ENCODE measurements around the gene DKKL1.
"Not testable (repeated sequence)": the region's sequence is repeated elsewhere in the genome, so short reads cannot be mapped to it uniquely, and the experiment has no call there.

DKKL1 gene

DNA sequence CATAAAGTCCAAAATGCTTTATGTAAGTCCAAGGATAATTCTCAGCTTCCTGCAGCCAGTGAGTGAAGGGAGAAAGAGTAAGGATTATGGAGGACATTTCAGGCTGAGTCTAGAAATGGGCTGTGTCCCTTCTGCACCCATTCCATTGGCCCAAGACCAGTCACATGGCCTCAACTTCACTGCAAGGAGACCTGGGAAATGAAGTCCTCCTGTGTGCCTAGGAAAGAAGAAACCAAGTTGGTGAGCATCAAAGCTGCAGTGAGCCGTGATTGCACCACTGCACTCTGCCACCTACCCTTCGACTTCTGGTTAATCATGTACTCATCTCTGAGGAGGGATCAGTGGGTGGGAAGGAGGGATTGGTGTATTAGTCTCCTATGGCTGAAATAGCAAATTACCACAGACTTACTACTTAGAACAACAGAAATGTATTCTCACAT lies 32.0 kb upstream of the DKKL1 start:
- Histone ChIP-seq H3K4me3 (ENCODE audit: low read depth, low read length) (no peak overlapping the region), H3K79me2 (ENCODE audit: control insufficient read depth, insufficient read depth, low read length, unreplicated experiment) (no peaks in the 10 kb centered on the region), H3K4me1 (ENCODE audit: control insufficient read depth, insufficient read depth, low read length, unreplicated experiment) (no peaks in the 10 kb centered on the region), H3K27me3 (ENCODE audit: insufficient read depth, low read length) (no peaks in the 10 kb centered on the region), H2AFZ (ENCODE audit: low read length, unreplicated experiment) (no peak overlapping the region), H3K27ac (ENCODE audit: low read depth, low read length) (no peak overlapping the region), H3K36me3 (ENCODE audit: insufficient read depth, low read length) (no peaks in the 10 kb centered on the region)

GRCh38 chr19:49332691-49333417 lies 30.8 kb upstream of the DKKL1 start:
- H3K4me3 ChIP-seq (ENCODE audit: low read depth, low read length); H3K4me1 ChIP-seq (ENCODE audit: control insufficient read depth, insufficient read depth, low read length, unreplicated experiment); H3K27ac ChIP-seq (ENCODE audit: low read depth, low read length); H3K79me2 ChIP-seq (ENCODE audit: control insufficient read depth, insufficient read depth, low read length, unreplicated experiment); H3K27me3 ChIP-seq (ENCODE audit: insufficient read depth, low read length); H2AFZ ChIP-seq (ENCODE audit: low read length, unreplicated experiment); H3K36me3 ChIP-seq (ENCODE audit: insufficient read depth, low read length): not testable (repeated sequence)

GRCh38 chr19:49333418-49333805 lies 30.3 kb upstream of the DKKL1 start:
- Histone ChIP-seq H3K27me3 (ENCODE audit: insufficient read depth, low read length) (no peaks in the 10 kb centered on the region), H3K4me3 (ENCODE audit: low read depth, low read length) (no peak overlapping the region), H3K79me2 (ENCODE audit: control insufficient read depth, insufficient read depth, low read length, unreplicated experiment) (no peaks in the 10 kb centered on the region), H3K27ac (ENCODE audit: low read depth, low read length) (no peak overlapping the region), H2AFZ (ENCODE audit: low read length, unreplicated experiment) (no peak overlapping the region), H3K4me1 (ENCODE audit: control insufficient read depth, insufficient read depth, low read length, unreplicated experiment) (no peaks in the 10 kb centered on the region), H3K36me3 (ENCODE audit: insufficient read depth, low read length) (no peaks in the 10 kb centered on the region)

GRCh38 chr19:49333811-49334288 lies 29.8 kb upstream of the DKKL1 start:
- no peak overlapping the region for H3K4me3 ChIP-seq (ENCODE audit: low read depth, low read length)
- no peaks in the 10 kb centered on the region for H3K27me3 ChIP-seq (ENCODE audit: insufficient read depth, low read length)
- no peak overlapping the region for H2AFZ ChIP-seq (ENCODE audit: low read length, unreplicated experiment)
- H3K27ac ChIP-seq (ENCODE audit: low read depth, low read length) = no peak overlapping the region
- no peaks in the 10 kb centered on the region for H3K79me2 ChIP-seq (ENCODE audit: control insufficient read depth, insufficient read depth, low read length, unreplicated experiment)
- H3K4me1 ChIP-seq (ENCODE audit: control insufficient read depth, insufficient read depth, low read length, unreplicated experiment) = no peaks in the 10 kb centered on the region
- no peaks in the 10 kb centered on the region for H3K36me3 ChIP-seq (ENCODE audit: insufficient read depth, low read length)

DNA sequence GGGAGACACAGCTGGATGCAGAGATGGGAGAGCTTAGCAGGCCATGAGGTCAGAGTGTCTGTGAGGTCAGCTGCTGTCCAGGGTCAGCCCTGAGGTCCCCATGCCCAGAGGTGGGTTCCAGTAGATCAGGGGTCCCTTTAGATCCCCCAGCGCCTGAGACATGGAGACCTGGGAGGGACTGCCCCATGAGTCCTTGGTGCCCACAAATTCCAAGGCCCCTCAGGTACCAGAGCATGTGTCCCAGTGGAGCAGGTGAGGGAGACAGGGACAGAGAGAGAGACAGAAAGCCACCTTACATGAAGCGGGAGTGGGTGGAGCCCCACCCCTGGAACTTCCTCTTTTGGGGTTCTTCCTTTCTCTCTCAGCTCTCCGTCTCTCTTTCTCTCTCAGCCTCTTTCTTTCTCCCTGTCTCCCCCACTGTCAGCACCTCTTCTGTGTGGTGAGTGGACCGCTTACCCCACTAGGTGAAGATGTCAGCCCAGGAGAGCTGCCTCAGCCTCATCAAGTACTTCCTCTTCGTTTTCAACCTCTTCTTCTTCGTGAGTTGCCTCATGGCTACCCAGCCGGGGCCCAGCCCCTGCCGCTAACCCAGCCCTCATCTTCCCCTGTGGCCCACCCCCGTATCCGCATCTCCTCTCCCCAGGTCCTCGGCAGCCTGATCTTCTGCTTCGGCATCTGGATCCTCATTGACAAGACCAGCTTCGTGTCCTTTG lies 28.4 kb upstream of the DKKL1 start, which contains the start of gene CD37:
TSS of gene CD37 (plus strand) at position 336 of the 713 bp plus-strand sequence. CDS start at position 471, 135 bp downstream.
- Histone ChIP-seq H3K4me3 (ENCODE audit: low read depth, low read length) (no peak within 1 kb of the TSS), H3K4me1 (ENCODE audit: control insufficient read depth, insufficient read depth, low read length, unreplicated experiment) (peaks cover under 1% of the 10 kb centered on the region), H3K36me3 (ENCODE audit: insufficient read depth, low read length) (no peaks in the 10 kb centered on the region), H3K27ac (ENCODE audit: low read depth, low read length) (no peak within 1 kb of the TSS), H3K79me2 (ENCODE audit: control insufficient read depth, insufficient read depth, low read length, unreplicated experiment) (no peaks in the 10 kb centered on the region), H2AFZ (ENCODE audit: low read length, unreplicated experiment) (no peak within 1 kb of the TSS), H3K27me3 (ENCODE audit: insufficient read depth, low read length) (no peaks in the 10 kb centered on the region)

DNA sequence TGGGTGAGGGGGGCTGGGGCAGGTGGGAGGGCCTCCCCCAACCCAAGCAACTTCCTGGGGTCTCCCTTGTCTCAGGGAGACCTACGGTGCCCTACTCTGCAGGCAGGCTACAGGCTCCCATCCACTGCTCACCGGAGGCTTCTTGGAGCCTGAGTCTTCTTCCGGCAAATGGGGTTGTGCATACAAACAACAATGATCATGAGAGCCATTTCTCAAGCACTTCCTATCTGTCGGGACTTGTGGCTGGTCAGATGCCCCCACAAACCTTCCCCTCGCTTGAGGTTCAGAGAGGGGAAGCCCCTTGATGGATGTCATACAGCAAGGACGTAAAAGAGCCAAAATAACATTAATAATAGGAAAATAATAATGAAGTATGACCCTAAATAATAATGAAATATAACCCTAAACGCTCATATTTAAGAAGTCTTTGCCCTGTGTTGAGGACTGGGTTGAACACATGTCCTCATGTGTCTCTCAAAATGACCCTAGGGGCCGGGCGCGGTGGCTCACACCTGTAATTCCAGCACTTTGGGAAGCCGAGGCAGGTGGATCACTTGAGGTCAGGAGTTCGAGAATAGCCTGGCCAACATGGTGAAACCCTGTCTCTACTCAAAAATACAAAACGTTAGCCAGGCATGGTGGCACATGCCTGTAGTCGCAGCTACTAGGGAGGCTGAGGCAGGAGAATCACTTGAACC lies 27.7 kb upstream of the DKKL1 start:
- Histone ChIP-seq H3K27me3 (ENCODE audit: insufficient read depth, low read length) (no peaks in the 10 kb centered on the region), H3K4me3 (ENCODE audit: low read depth, low read length) (no peak overlapping the region), H3K36me3 (ENCODE audit: insufficient read depth, low read length) (no peaks in the 10 kb centered on the region), H3K4me1 (ENCODE audit: control insufficient read depth, insufficient read depth, low read length, unreplicated experiment) (peaks cover 3% of the 10 kb centered on the region), H3K79me2 (ENCODE audit: control insufficient read depth, insufficient read depth, low read length, unreplicated experiment) (no peaks in the 10 kb centered on the region), H2AFZ (ENCODE audit: low read length, unreplicated experiment) (no peak overlapping the region), H3K27ac (ENCODE audit: low read depth, low read length) (no peak overlapping the region)

DNA sequence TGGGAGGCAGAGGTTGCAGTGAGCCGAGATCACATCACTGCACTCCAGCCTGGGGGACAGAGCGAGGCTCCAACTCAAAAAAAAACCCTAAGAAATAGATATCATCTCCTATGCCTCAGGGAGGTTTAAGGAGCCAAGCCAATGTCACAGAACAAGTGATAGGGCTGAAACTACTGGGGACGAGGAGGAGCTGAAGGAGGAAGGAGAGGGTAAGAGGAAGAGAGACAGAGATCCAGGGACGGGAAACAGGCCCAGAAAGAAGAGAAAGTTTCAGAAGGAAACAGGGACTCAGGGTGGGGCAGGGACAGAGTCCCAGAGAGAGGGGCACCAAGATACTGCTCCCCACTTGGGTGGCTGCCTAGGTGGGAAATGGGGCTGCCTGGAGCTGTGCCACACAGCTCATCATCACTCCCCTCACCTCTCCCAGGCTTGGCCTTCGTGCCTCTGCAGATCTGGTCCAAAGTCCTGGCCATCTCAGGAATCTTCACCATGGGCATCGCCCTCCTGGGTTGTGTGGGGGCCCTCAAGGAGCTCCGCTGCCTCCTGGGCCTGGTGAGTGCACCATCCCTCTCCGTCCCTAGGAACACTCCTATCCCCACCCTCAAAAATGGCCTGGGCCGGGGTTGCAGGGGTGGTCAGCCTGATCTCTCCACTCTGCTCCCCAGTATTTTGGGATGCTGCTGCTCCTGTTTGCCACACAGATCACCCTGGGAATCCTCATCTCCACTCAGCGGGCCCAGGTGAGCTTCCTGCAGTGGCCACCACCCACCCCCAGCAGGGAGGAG lies 27.0 kb upstream of the DKKL1 start:
- H3K27ac ChIP-seq (ENCODE audit: low read depth, low read length) = no peak overlapping the region

DNA sequence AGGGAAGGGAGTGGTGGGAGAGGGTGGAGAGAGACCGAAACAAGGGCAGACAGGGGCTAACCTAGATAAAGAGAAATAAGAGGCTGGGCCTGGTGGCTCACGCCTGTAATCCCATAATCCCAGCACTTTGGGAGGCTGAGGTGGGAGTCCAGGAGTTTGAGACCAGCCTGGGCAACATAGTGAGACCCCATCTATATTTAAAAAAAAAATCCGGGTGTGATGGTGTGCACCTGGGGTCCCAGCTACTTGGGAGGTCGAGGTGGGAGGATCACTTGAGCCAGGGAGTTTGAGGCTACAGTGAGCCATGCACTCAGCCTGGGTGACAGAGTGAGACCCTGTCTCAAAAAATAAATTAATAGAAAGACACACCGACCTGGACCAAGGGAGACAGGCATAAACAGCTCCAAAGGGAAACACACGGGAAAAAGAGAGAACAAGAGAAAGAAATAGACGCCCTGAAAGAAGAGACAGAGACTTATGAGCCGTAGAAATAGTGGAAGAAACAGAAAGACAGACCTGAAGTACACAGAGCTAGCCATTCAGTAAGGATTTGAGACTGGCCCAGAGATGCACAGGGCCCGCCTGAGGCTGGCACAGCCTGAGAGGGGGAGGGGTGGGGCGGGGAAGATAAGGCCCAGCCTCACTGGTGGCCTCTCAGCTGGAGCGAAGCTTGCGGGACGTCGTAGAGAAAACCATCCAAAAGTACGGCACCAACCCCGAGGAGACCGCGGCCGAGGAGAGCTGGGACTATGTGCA lies 26.2 kb upstream of the DKKL1 start:
- Histone ChIP-seq H2AFZ (ENCODE audit: low read length, unreplicated experiment) (no peak overlapping the region), H3K4me1 (ENCODE audit: control insufficient read depth, insufficient read depth, low read length, unreplicated experiment) (peaks cover 3% of the 10 kb centered on the region), H3K27ac (ENCODE audit: low read depth, low read length) (no peak overlapping the region), H3K36me3 (ENCODE audit: insufficient read depth, low read length) (no peaks in the 10 kb centered on the region), H3K27me3 (ENCODE audit: insufficient read depth, low read length) (no peaks in the 10 kb centered on the region), H3K79me2 (ENCODE audit: control insufficient read depth, insufficient read depth, low read length, unreplicated experiment) (no peaks in the 10 kb centered on the region), H3K4me3 (ENCODE audit: low read depth, low read length) (no peak overlapping the region)

More for the DNA sequence above, 27.0 kb upstream of the DKKL1 start:
- Histone ChIP-seq H3K4me3 (ENCODE audit: low read depth, low read length) (no peak overlapping the region), H3K36me3 (ENCODE audit: insufficient read depth, low read length) (no peaks in the 10 kb centered on the region), H3K4me1 (ENCODE audit: control insufficient read depth, insufficient read depth, low read length, unreplicated experiment) (peaks cover 3% of the 10 kb centered on the region), H2AFZ (ENCODE audit: low read length, unreplicated experiment) (no peak overlapping the region), H3K27me3 (ENCODE audit: insufficient read depth, low read length) (no peaks in the 10 kb centered on the region), H3K79me2 (ENCODE audit: control insufficient read depth, insufficient read depth, low read length, unreplicated experiment) (no peaks in the 10 kb centered on the region)

DNA sequence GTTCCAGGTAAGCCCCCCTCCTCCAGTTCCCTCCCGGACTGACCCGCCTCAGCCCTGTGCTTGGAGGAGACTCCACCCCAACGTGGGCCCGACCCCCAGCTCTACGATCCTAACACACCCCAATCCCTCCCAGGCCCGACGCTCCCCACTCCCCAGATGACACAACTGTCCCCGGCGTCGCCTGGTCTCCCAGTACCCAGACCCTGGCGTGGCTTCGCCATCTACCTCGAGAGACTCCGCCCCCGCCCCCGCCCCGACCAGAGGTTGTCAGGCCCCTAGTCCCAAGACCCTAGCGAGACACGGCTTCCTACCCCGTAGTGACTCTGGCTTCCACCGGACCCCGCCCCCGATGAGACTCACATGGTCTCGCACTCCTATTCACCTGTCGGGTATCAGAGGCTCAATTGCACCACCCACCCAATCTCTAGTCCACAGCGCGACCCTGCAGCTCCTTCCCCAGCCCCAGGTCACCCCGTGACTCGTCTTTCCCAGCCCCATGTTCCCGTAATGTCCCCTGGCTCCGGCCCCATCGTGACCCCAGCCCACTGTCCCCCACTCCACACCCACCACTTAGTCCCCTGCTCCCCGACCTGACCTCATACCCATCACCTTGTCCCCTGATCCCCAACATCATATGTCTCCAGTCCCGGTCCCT lies 25.5 kb upstream of the DKKL1 start:
- H3K79me2 ChIP-seq (ENCODE audit: control insufficient read depth, insufficient read depth, low read length, unreplicated experiment) = no peaks in the 10 kb centered on the region
- H2AFZ ChIP-seq (ENCODE audit: low read length, unreplicated experiment) = no peak overlapping the region
- no peaks in the 10 kb centered on the region for H3K27me3 ChIP-seq (ENCODE audit: insufficient read depth, low read length)
- H3K36me3 ChIP-seq (ENCODE audit: insufficient read depth, low read length) = no peaks in the 10 kb centered on the region
- H3K27ac ChIP-seq (ENCODE audit: low read depth, low read length) = no peak overlapping the region
- peaks cover 3% of the 10 kb centered on the region for H3K4me1 ChIP-seq (ENCODE audit: control insufficient read depth, insufficient read depth, low read length, unreplicated experiment)
- peak overlapping the region; percentile 72 for H3K4me3 ChIP-seq (ENCODE audit: low read depth, low read length)

All from ACC112 (cell line).